Panc1 (cell line): Measurements from ENCODE around the gene ZNF283. TPM values are rescaled to one million over a fixed set of nuclear protein-coding genes. Genes with fewer than 3 reads are reported as not detected.

ENCODE experiments used
- ATAC-seq: fragments of 200-7000 bp; cut with Tn5 transposase; 2 replicates; pipeline ENCODE4 v1.9.1; 2020; ENCODE audit warnings: mild to moderate bottlenecking, moderate library complexity
- BruUV-seq: library from RNA; stranded (reverse); fragments of 400-500 nt; replicated peaks from 2 replicates; lab custom pipeline; 2021; lab: Mats Ljungman, UMichigan
- CTCF ChIA-PET: fragments of 300-600 bp; sonication (Branson Sonifier 250); formaldehyde crosslinking; loops from one replicate; lab custom pipeline; 2022; ENCODE audit warnings: antibody characterized with exemption; lab: Charles Lee
- POLR2A ChIA-PET: fragments of 300-600 bp; sonication (Branson Sonifier 250); formaldehyde crosslinking; loops from one replicate; lab custom pipeline; 2022; ENCODE audit warnings: antibody characterized with exemption; lab: Charles Lee
- DNase-seq: peaks from one replicate; pipeline ENCODE4 v3.0.0-alpha.2; 2010; ENCODE audit warnings: low read depth, low spot score
- H3K27ac ChIP-seq: 2 replicates; pipeline ENCODE4 v1.5.1; 2011; ENCODE audit warnings: mild to moderate bottlenecking, low read length, inconsistent platforms
- H3K27me3 ChIP-seq: fragments of 200-500 bp; sonication (Bioruptor generic); 2 replicates; pipeline ENCODE4 v1.6.0; 2014; ENCODE audit warnings: low read length, inconsistent platforms; ENCODE audit not compliant: control insufficient read depth, insufficient read depth
- H3K36me3 ChIP-seq: fragments of 200-500 bp; sonication (Bioruptor generic); 2 replicates; pipeline ENCODE4 v1.5.1; 2014; ENCODE audit warnings: inconsistent platforms, mild to moderate bottlenecking, low read length, moderate library complexity; ENCODE audit not compliant: control insufficient read depth, insufficient read depth
- H3K4me1 ChIP-seq: 2 replicates; pipeline ENCODE4 v1.5.1; 2011; ENCODE audit warnings: inconsistent platforms, mild to moderate bottlenecking, low read length, moderate library complexity; ENCODE audit not compliant: control insufficient read depth, insufficient read depth
- H3K4me3 ChIP-seq, 2 experiments: 2 replicates each; pipeline ENCODE4 v1.5.1; 2011 to 2012; ENCODE audit warnings: low read depth in 2 of 2, low read length in 2 of 2, mild to moderate bottlenecking in 2 of 2, inconsistent platforms in 1 of 2, moderate library complexity in 1 of 2
- H3K9me3 ChIP-seq: fragments of 200-500 bp; sonication (Bioruptor generic); 2 replicates; pipeline ENCODE4 v1.5.1; 2014; ENCODE audit warnings: low read depth, mild to moderate bottlenecking, inconsistent platforms, low read length, moderate library complexity; ENCODE audit not compliant: control insufficient read depth, insufficient read depth
- POLR2AphosphoS5 ChIP-seq: IDR thresholded peaks from 2 replicates; pipeline ENCODE4 v1.6.1; 2012; ENCODE audit warnings: mild to moderate bottlenecking, low read depth, low read length, moderate library complexity
- REST ChIP-seq, 2 experiments: IDR thresholded peaks; 2 replicates each; pipeline ENCODE4 v1.6.1; 2011 to 2012; ENCODE audit warnings: low read depth in 2 of 2, control low read depth in 1 of 2, low read length in 1 of 2, mild to moderate bottlenecking in 1 of 2, moderate library complexity in 1 of 2; ENCODE audit not compliant: insufficient read depth in 1 of 2
- SIN3A ChIP-seq: IDR thresholded peaks from 2 replicates; pipeline ENCODE4 v1.6.1; 2012; ENCODE audit warnings: low read depth, mild to moderate bottlenecking, low read length, moderate library complexity, borderline replicate concordance; ENCODE audit not compliant: insufficient read depth
- TCF7L2 ChIP-seq: IDR thresholded peaks from 2 replicates; pipeline ENCODE4 v1.6.1; 2011; ENCODE audit warnings: mild to moderate bottlenecking, low read depth, low read length, inconsistent platforms
- in situ Hi-C: cut with HindIII; loops from 2 replicates; pipeline ENCODE4 v1.10.0; 2016; ENCODE audit warnings: low sequenced_read_pairs, low pct_unique_long_range_greater_than_20kb
- intact Hi-C: fragments of 100-400 bp; cut with micrococcal nuclease; formaldehyde crosslinking; loops from one replicate; pipeline ENCODE4 v1.10.0; 2022; ENCODE audit not compliant: unreplicated experiment
- total RNA-seq: library from RNA; stranded (reverse); gene quantifications from one replicate; pipeline ENCODE4 v1.2.1, GENCODE V29; 2021; ENCODE audit not compliant: unreplicated experiment
- TF ChIP-seq, protein P1 (sequence below): fragments of 450-650 bp; IDR thresholded peaks from 2 replicates; pipeline ENCODE4 v1.5.1; 2017; ENCODE audit warnings: mild to moderate bottlenecking

ZNF283 gene
- total RNA-seq, 1 experiment from 2014 or later = 6.9 TPM

GRCh38 chr19:43798546-43799409, 28.3 kb upstream of the ZNF283 start:
- ChIA-PET CTCF (interaction anchor here (0.6 to 0.8 kb wide), 2 partner anchors 10 to 175 kb away, joined by 3 to 4 read pairs; no protein-coding TSS in a partner anchor), POLR2A (no interaction called here)
- no peak for TF ChIP-seq SIN3A
- TF ChIP-seq, protein P1, sequence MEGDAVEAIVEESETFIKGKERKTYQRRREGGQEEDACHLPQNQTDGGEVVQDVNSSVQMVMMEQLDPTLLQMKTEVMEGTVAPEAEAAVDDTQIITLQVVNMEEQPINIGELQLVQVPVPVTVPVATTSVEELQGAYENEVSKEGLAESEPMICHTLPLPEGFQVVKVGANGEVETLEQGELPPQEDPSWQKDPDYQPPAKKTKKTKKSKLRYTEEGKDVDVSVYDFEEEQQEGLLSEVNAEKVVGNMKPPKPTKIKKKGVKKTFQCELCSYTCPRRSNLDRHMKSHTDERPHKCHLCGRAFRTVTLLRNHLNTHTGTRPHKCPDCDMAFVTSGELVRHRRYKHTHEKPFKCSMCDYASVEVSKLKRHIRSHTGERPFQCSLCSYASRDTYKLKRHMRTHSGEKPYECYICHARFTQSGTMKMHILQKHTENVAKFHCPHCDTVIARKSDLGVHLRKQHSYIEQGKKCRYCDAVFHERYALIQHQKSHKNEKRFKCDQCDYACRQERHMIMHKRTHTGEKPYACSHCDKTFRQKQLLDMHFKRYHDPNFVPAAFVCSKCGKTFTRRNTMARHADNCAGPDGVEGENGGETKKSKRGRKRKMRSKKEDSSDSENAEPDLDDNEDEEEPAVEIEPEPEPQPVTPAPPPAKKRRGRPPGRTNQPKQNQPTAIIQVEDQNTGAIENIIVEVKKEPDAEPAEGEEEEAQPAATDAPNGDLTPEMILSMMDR = no peak
- TF ChIP-seq REST (IDR thresholded peaks at IDR 0.05; ENCODE audit: insufficient read depth in 1 of 2, low read depth in 2 of 2, low read length in 1 of 2) = no peak
- TF ChIP-seq POLR2AphosphoS5 = no peak
- TF ChIP-seq TCF7L2 = no peak
- ATAC-seq (peak; percentile 90), DNase-seq (no peak)
- Histone ChIP-seq H3K36me3 (no peaks in the 10 kb centered on the region), H3K4me1 (no peaks in the 10 kb centered on the region), H3K27ac (no peak overlapping the region), H3K4me3 (peak overlapping the region; percentile 42 to 57), H3K9me3 (no peaks in the 10 kb centered on the region), H3K27me3 (no peaks in the 10 kb centered on the region)
- BruUV-seq = no TSS peak
- intact Hi-C loops = no loop called here
- in situ Hi-C loops = no loop called here

- H3K9me3 ChIP-seq = no peaks in the 10 kb centered on the region
- in situ Hi-C loops (no loop called here), intact Hi-C loops (no loop called here)
- POLR2A ChIA-PET = no interaction called here
- no peak overlapping the region for H3K4me3 ChIP-seq
- H3K36me3 ChIP-seq = no peaks in the 10 kb centered on the region
- H3K27ac ChIP-seq = no peak overlapping the region
- no peaks in the 10 kb centered on the region for H3K4me1 ChIP-seq
- no peak for ATAC-seq
- no peak for TF ChIP-seq TCF7L2
- TF ChIP-seq REST (IDR thresholded peaks at IDR 0.05; ENCODE audit: insufficient read depth in 1 of 2, low read depth in 2 of 2, low read length in 1 of 2) = no peak
- TF ChIP-seq, protein P1 = no peak
- no peak for TF ChIP-seq POLR2AphosphoS5
- no peaks in the 10 kb centered on the region for H3K27me3 ChIP-seq
- BruUV-seq = no TSS peak
- CTCF ChIA-PET = interaction anchor here (0.6 to 0.8 kb wide), 2 partner anchors 9 to 174 kb away, joined by 3 to 4 read pairs; no protein-coding TSS in a partner anchor
- no peak for DNase-seq
Observed at GRCh38 chr19:43799502-43800142, 27.5 kb upstream of the ZNF283 start.
